Small intestine (tissue), 7 donors: ENCODE measurements around the gene FGF5. TPM values are rescaled to one million over a fixed set of nuclear protein-coding genes. Genes with fewer than 3 reads are reported as not detected.
A peak's percentile ranks its signal among the peaks of the same experiment; 100 is the strongest.

Experiments used
- DNase-seq, 2 donors: peaks; one replicate each; pipeline versions ENCODE4 v3.0.0 to v3.0.0-alpha.2; 2013
- FAIRE-seq: peaks from 2 replicates; lab custom pipeline; 2012; peaks lifted over from hg19 to GRCh38; lab: Jason Lieb, UNC
- H3K27ac ChIP-seq, 3 donors: one replicate each; pipeline ENCODE4 v1.5.1; 2013; ENCODE audit warnings: low read length in 2 of 3, mild to moderate bottlenecking in 2 of 3, control low read depth in 1 of 3, inconsistent platforms in 1 of 3, low read depth in 1 of 3, moderate library complexity in 1 of 3
- H3K27me3 ChIP-seq, 3 donors: one replicate each; pipeline ENCODE4 v1.6.1; 2013; ENCODE audit warnings: low read length in 3 of 3, inconsistent platforms in 1 of 3; ENCODE audit not compliant: control insufficient read depth in 3 of 3, insufficient read depth in 3 of 3
- H3K36me3 ChIP-seq, 3 donors: one replicate each; pipeline ENCODE4 v1.6.1; 2013; ENCODE audit warnings: low read length in 3 of 3, inconsistent platforms in 1 of 3, low read depth in 1 of 3, mild to moderate bottlenecking in 1 of 3, moderate library complexity in 1 of 3; ENCODE audit not compliant: control insufficient read depth in 3 of 3, insufficient read depth in 2 of 3
- H3K4me1 ChIP-seq, 3 donors: one replicate each; pipeline ENCODE4 v1.6.1; 2013; ENCODE audit warnings: low read length in 2 of 3, inconsistent platforms in 1 of 3, low read depth in 1 of 3, mild to moderate bottlenecking in 1 of 3, moderate library complexity in 1 of 3; ENCODE audit not compliant: control insufficient read depth in 3 of 3, insufficient read depth in 2 of 3
- H3K4me3 ChIP-seq, 3 donors: one replicate each; pipeline ENCODE4 v1.5.1; 2013; ENCODE audit warnings: low read length in 3 of 3, control low read depth in 1 of 3, inconsistent platforms in 1 of 3, low read depth in 1 of 3, mild to moderate bottlenecking in 1 of 3, moderate library complexity in 1 of 3
- H3K9me3 ChIP-seq, 2 donors: one replicate each; pipeline ENCODE4 v1.6.1; 2013; ENCODE audit warnings: low read depth in 1 of 2, low read length in 1 of 2; ENCODE audit not compliant: control insufficient read depth in 2 of 2, insufficient read depth in 1 of 2
- WGBS, 3 donors: extraction: QIAGEN DNeasy Blood & Tissue Kit; methylation state at CpG; one replicate each; pipeline ENCODE4 v1.1.7; 2013; 5-methylcytosine and 5-hydroxymethylcytosine counted together
- polyA plus RNA-seq, 4 donors: library from polyadenylated mRNA; stranded (reverse) in 3 of 4; unstranded in 1 of 4; fragments of 200-250 nt in 3 of 4; fragments of 120-200 nt in 1 of 4; gene quantifications; one replicate each; pipeline versions ENCODE4 v1.2.1 to v1.2.3, GENCODE V29; 2013
- donor health status: healthy with polysubstance abuse.
- donor health status: control.
- donor health status: control.
- donor health status: Bipolar disorder and iron deficiency.
- donor health status: healthy.

Gene FGF5
- polyA plus RNA-seq, 4 donors, result 0.01 to 0.10 TPM; not detected in 2

DNA sequence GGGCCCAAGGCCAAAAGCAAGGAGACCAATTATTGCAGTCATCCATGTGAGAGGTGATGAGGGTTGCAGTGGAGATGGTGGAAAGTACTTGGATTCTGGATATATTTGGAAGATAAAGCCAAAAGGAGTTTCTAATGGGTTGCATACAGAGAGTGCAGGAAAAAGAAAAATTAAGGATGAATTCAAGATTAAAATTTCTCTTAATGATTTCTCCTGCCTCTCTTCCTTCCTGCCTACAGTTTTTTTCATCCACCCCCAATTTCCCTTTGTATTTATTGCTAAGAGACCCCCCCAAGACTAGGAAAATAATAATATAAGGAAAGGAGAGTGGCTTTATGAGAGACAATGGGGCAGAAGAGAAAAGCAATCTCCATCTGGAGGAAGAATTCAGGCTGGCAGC, 8.6 kb upstream of the FGF5 start:
- H3K9me3 ChIP-seq, result no peaks in the 10 kb centered on the region
- H3K4me3 ChIP-seq, result no peak overlapping the region
- no peak overlapping the region for H3K27ac ChIP-seq
- no peaks in the 10 kb centered on the region for H3K36me3 ChIP-seq
- DNase-seq (no peak), FAIRE-seq (no peak)
- peaks cover 0 to 22% (median 7%) of the 10 kb centered on the region in 3 donors for H3K27me3 ChIP-seq
- no peaks in the 10 kb centered on the region for H3K4me1 ChIP-seq

DNA sequence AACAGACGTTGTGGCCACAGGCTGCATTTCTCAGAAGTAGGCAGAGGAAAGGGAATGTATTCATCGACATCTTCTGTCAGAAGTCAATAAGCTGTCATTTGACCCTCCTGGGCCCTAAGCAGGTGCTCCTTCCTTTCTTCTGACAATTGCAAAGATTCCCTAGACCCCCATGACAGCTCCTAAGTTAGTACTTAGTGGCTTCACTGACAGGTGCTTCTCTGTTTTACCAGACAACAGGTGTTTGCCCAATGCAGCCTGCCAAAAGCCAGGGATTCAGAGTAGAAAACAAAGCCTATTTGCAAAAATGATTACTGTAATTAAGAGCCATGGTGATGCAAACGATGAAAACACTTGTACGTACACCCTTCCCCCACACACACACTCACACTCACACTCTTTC, 7.5 kb upstream of the FGF5 start:
- Histone ChIP-seq H3K4me1 (no peaks in the 10 kb centered on the region), H3K27ac (no peak overlapping the region), H3K36me3 (no peaks in the 10 kb centered on the region), H3K27me3 (peaks cover 0 to 34% (median 14%) of the 10 kb centered on the region in 3 donors), H3K9me3 (no peaks in the 10 kb centered on the region), H3K4me3 (no peak overlapping the region)
- 30 to 51% (median 42%) methylated on average over 4 of the region's 4 CpGs for WGBS, 3 donors
- no peak for DNase-seq
- FAIRE-seq, result no peak

DNA sequence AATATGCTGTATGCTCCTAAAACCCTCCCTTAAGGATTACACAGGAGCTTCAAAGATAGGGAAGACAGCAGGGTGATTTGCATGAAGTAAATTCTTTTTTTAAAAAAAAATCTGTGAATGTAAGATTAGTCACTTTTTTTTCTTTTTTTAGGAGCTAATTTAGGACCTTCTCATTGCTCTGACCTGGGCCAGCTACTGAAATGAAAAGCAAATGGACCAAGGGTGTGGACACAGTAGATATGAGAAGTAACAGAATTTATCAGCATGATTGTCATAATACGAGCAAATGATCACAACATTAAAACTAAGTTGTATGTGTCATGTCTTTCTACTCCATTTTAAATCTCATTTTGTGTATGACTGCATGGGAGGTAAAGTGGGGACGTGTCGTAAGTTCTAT, 6.6 kb upstream of the FGF5 start:
- H3K27ac ChIP-seq, result no peak overlapping the region
- no peaks in the 10 kb centered on the region for H3K36me3 ChIP-seq
- peaks cover 0 to 42% (median 22%) of the 10 kb centered on the region in 3 donors for H3K27me3 ChIP-seq
- no peaks in the 10 kb centered on the region for H3K4me1 ChIP-seq
- no peak for DNase-seq
- FAIRE-seq, result no peak
- no peak overlapping the region for H3K4me3 ChIP-seq
- 71 to 79% (median 74%) methylated on average over 3 of the region's 3 CpGs for WGBS, 3 donors
- H3K9me3 ChIP-seq, result no peaks in the 10 kb centered on the region

DNA sequence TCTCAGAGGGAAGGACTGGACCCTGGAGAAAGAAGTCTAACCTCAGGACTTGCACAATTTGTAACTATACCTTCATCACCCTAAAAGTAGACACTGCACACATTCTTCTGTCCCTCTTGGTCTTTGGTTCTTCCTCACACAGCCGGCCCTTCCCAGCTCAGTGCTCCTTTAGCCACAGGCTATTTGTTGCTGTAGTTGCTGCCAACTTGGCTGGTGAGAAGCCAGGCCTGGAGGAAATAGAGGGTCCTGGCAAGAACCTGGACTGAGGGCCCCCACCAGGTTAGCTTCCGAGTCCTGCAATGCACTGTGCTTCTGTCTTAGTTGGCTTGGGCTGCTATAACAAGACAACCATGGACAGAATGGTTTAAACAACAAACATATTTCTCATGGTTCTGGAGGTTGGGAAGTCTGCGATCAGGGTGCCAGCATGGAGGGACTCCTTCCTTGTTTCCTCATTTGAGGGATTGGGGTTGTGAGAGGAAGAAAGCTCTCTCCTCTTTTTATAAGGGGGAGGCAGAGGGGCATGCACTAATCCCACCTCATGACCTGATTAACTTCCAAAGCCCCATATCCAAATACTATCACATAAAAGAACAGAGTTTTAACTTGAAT, 4.4 kb upstream of the FGF5 start:
- 87 to 97% (median 87%) methylated on average over 3 of the region's 3 CpGs for WGBS, 3 donors
- H3K4me1 ChIP-seq, result peaks cover 0 to 17% (median 2%) of the 10 kb centered on the region in 3 donors
- no peak overlapping the region for H3K4me3 ChIP-seq
- no peaks in the 10 kb centered on the region for H3K9me3 ChIP-seq
- no peak overlapping the region for H3K27ac ChIP-seq
- no peaks in the 10 kb centered on the region for H3K36me3 ChIP-seq
- no peak for FAIRE-seq
- peaks cover 3 to 65% (median 35%) of the 10 kb centered on the region in 3 donors for H3K27me3 ChIP-seq
- no peak for DNase-seq

DNA sequence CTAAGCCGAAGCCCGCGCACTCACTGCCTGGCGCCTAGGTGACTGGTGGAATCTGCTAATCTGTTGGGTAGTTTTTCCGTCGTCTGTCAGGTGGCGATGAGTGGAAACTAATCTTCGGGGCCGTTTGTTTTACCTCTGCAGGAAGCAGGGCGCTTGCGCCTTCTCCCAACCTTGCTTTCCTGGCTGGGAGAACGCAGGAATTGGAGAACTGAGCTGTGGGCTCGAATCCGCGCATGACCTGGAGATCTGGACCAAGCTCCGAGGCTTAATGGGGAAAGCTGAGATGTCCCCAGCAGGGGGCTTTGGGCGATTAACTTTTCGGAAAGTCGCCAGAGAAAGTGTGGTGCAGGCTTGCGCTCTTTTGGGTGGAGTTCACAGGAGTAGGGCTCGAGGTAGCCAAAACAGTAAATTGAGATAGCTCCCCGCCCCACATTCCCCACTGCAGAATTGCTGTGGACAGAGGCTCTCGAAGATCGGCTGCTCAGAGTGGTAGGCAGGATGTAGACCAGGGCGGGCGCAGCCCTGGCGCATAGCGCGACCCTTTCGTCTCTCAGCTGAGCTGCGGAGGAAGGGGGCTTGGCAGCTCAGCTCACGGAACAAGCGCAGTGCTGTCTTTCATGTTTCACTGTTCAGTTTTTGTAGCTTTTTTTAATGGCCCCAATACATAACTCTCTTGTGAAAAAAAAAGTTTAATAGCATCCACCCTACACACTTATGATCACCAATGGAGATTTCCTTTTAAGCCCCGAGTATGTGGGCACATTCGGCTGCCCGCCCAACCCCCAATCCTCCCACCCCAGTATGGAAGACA, 2.7 kb upstream of the FGF5 start:
- H3K27me3 ChIP-seq, result peaks cover 4 to 78% (median 43%) of the 10 kb centered on the region in 3 donors
- no peak for FAIRE-seq
- WGBS, 3 donors, result 27 to 35% (median 27%) methylated on average over 36 of the region's 36 CpGs

DNA sequence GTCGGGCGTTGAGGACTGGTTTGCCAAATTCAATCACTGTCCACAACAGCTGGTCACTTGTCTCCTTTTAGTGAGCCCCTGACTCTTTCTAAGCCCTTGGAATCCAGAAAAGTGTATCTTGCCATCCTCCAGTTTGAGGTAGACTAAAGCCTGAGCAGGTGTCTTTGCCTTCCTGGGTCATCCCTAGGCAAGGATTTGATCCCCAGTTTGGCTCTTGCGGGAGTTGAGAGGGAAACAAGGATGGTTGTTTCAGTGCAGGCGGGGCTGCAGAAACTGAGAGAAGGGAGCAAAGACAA, 2.2 kb upstream of the FGF5 start:
- Histone ChIP-seq H3K27me3 (peaks cover 7 to 78% (median 46%) of the 10 kb centered on the region in 3 donors), H3K27ac (no peak overlapping the region), H3K9me3 (no peaks in the 10 kb centered on the region), H3K4me1 (peaks cover 0 to 17% (median 2%) of the 10 kb centered on the region in 3 donors), H3K36me3 (no peaks in the 10 kb centered on the region), H3K4me3 (no peak overlapping the region)
- WGBS, 3 donors, result 14 to 19% (median 14%) methylated on average over 4 of the region's 4 CpGs
- DNase-seq, result no peak
- FAIRE-seq, result no peak

More for the DNA sequence above, 2.7 kb upstream of the FGF5 start:
- no peaks in the 10 kb centered on the region for H3K36me3 ChIP-seq
- H3K4me3 ChIP-seq, result no peak overlapping the region
- no peak for DNase-seq
- peaks cover 0 to 17% (median 2%) of the 10 kb centered on the region in 3 donors for H3K4me1 ChIP-seq
- no peaks in the 10 kb centered on the region for H3K9me3 ChIP-seq
- H3K27ac ChIP-seq, result no peak overlapping the region

DNA sequence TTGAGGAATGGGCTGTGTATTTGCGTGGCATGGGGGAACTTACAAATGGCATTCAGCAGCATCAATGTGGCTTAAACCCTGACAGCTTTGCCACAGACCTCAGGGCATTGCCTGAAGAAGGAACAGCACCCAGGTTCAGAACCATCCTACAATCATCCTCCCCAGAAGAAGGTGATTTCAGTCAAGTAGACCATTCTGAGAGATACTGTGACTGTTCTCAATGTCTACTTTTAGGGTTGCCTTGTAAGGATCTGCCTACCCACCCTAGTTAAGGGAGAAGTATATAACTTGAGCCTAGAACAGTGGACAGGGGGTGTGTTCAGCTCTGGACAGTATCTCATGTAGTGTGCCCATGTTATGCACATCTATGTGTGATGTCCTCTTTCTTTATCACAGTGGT, 1.6 kb upstream of the FGF5 start:
- peaks cover 0 to 17% (median 2%) of the 10 kb centered on the region in 3 donors for H3K4me1 ChIP-seq
- H3K4me3 ChIP-seq, result no peak overlapping the region
- H3K36me3 ChIP-seq, result no peaks in the 10 kb centered on the region
- no peak overlapping the region for H3K27ac ChIP-seq
- FAIRE-seq, result no peak
- H3K9me3 ChIP-seq, result no peaks in the 10 kb centered on the region
- WGBS, 3 donors, result 21 to 45% (median 34%) methylated on average over 1 of the region's 1 CpG
- peaks cover 7 to 79% (median 46%) of the 10 kb centered on the region in 3 donors for H3K27me3 ChIP-seq
- DNase-seq, result no peak

DNA sequence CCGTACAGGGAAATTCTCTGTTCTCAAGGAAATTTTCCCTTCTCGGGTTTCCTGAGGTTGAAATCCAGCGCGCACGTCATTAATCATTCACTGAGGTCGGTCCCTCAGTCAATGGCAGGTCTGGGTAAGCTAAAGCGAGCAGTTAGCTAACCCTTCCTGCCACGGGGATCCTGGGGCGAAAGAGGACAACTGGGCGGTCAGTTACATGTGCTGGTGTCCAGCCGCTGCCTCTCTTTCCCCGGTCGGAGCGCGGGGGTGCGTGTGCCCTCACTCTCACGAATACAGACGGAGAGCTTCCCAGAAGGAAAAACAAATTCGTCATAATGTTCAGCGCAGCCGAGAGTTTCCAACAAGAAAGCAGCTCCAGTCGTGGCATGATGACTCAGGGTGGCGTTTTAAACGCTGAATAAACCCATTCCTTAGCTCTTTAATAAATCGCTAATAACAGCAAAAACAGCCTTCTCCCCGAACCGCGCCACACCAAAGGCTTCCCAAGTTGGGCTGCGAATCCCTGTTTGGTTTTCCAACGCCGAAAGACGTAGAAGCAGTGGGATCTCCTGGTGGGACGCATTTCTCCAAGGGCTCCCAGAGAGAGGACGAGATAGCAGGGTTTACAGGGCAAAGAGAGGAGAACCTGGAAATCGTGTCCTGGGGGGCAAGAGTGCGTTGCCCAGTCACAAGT, 752 bp upstream of the FGF5 start:
- Histone ChIP-seq H3K4me3 (peak overlapping the region in 1 of 3 donors; percentile 36), H3K4me1 (peaks cover 0 to 17% (median 2%) of the 10 kb centered on the region in 3 donors), H3K36me3 (no peaks in the 10 kb centered on the region), H3K9me3 (no peaks in the 10 kb centered on the region), H3K27me3 (peaks cover 7 to 81% (median 46%) of the 10 kb centered on the region in 3 donors), H3K27ac (no peak overlapping the region)
- 2 to 6% (median 3%) methylated on average over 36 of the region's 36 CpGs for WGBS, 3 donors
- FAIRE-seq, result no peak
- DNase-seq, result peak in 1 of 2 donors; percentile 44
